B cell (primary cell): Measurements from ENCODE around the gene SMIM22.

Experiments used
- CTCF ChIP-seq: fragments of 200-600 bp; IDR thresholded peaks from one replicate; pipeline ENCODE4 v1.8.0; 2022; ENCODE audit warnings: antibody characterized with exemption, mild to moderate bottlenecking
- EZH2 ChIP-seq: IDR thresholded peaks from 2 replicates; pipeline ENCODE4 v1.6.1; 2012; ENCODE audit warnings: borderline replicate concordance, low read depth, mild to moderate bottlenecking, moderate library complexity, low read length; ENCODE audit not compliant: insufficient read depth, poor library complexity, severe bottlenecking

GRCh38 chr16:4797805-4798252 is 2.7 kb downstream of the SMIM22 start:
- TF ChIP-seq CTCF (no peak), EZH2 (no peak)
